Sigmoid colon (tissue), 7 donors: ENCODE measurements around the gene SUGCT. TPM values are rescaled to one million over a fixed set of nuclear protein-coding genes. Genes with fewer than 3 reads are reported as not detected.

Experiments used
- DNase-seq: peaks from one replicate; pipeline ENCODE4 v3.0.0-alpha.2; 2019
- H3K27ac ChIP-seq, 4 donors: fragments of 200-600 bp; sonication (generic); one replicate each; pipeline ENCODE4 v1.5.1; 2016 to 2019; ENCODE audit warnings: mild to moderate bottlenecking in 1 of 4
- H3K27me3 ChIP-seq, 3 donors: fragments of 200-600 bp; sonication (generic); one replicate each; pipeline ENCODE4 v1.5.1; 2019; ENCODE audit warnings: mild to moderate bottlenecking in 1 of 3
- H3K36me3 ChIP-seq, 4 donors: fragments of 200-600 bp; sonication (generic); one replicate each; pipeline ENCODE4 v1.5.1; 2016 to 2019
- H3K4me1 ChIP-seq, 4 donors: fragments of 200-600 bp; sonication (generic); one replicate each; pipeline ENCODE4 v1.5.1; 2017 to 2019
- H3K4me3 ChIP-seq, 4 donors: fragments of 200-600 bp; sonication (generic); one replicate each; pipeline ENCODE4 v1.5.1; 2017 to 2019; ENCODE audit warnings: mild to moderate bottlenecking in 2 of 4, moderate library complexity in 1 of 4
- H3K9me3 ChIP-seq, 4 donors: fragments of 200-600 bp in 3 of 4; sonication (generic) in 3 of 4; one replicate each; pipeline versions ENCODE4 v1.5.1 to v1.6.1; 2013 to 2019
- EP300 ChIP-seq, 4 donors: sonication (generic); formaldehyde crosslinking; IDR thresholded peaks; one replicate each; pipeline ENCODE4 v1.6.1; 2017; ENCODE audit warnings: antibody characterized with exemption in 4 of 4
- POLR2A ChIP-seq, 2 donors: fragments of 450-650 bp; IDR thresholded peaks; one replicate each; pipeline ENCODE4 v1.6.1; 2016; ENCODE audit warnings: antibody characterized with exemption in 2 of 2, mild to moderate bottlenecking in 2 of 2, moderate library complexity in 2 of 2
- POLR2AphosphoS5 ChIP-seq, 4 donors: sonication (generic); formaldehyde crosslinking; IDR thresholded peaks; one replicate each; pipeline ENCODE4 v1.6.1; 2017; ENCODE audit warnings: antibody characterized with exemption in 4 of 4
- WGBS, 2 donors: extraction: QIAGEN DNeasy Blood & Tissue Kit; methylation state at CpG; one replicate each; pipeline ENCODE4 v1.1.7; 2013; 5-methylcytosine and 5-hydroxymethylcytosine counted together
- intact Hi-C: fragments of 100-400 bp; cut with DNase I; formaldehyde crosslinking; loops from one replicate; pipeline ENCODE4 v1.15.1; 2023
- polyA plus RNA-seq, 3 donors: library from polyadenylated mRNA; stranded (reverse); fragments of 200-250 nt; gene quantifications; one replicate each; pipeline ENCODE4 v1.2.3, GENCODE V29; 2013
- total RNA-seq, 4 donors: library from RNA; depleted of rRNA; stranded (reverse); fragments of >200 nt; gene quantifications; one replicate each; pipeline ENCODE4 v1.1.0, GENCODE V29; 2016
- TF ChIP-seq, protein P1 (sequence below), 4 experiments: fragments of 450-650 bp in 3 of 4; fragments of 200-600 bp in 1 of 4; IDR thresholded peaks; one replicate each; pipeline ENCODE4 v1.5.1; 2016 to 2019; ENCODE audit warnings: antibody characterized with exemption in 4 of 4, mild to moderate bottlenecking in 3 of 4, moderate library complexity in 2 of 4
- donor health status: healthy with polysubstance abuse.
- donor health status: Bipolar disorder and iron deficiency.
- donor health status: healthy.

Gene SUGCT
- total and polyA plus RNA-seq, 7 donors, result 2.3 to 25.9 (median 6.3) TPM

DNA sequence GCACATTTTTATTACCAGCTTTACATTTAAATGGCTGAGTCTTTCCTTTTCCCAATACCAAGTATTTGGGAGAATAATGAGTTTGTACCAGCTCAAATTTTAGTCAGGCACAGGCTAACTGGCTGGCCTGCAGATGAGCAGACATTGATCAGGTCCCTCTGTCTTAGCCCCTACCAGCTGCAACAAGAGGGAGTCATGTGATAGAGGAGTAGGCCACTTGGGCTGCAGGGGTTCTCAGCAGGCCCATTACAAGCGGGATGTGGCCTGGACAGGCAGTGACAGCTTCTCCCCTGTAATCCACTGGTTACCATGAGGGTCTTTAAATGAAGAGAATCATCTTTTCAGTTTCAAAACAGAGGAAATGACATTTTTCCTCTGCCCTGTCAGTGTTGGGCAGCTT lies 283.6 kb downstream of the SUGCT start:
- H3K9me3 ChIP-seq, result no peaks in the 10 kb centered on the region
- no peak for TF ChIP-seq POLR2A (IDR thresholded peaks at IDR 0.05)
- TF ChIP-seq POLR2AphosphoS5 (IDR thresholded peaks at IDR 0.05), result no peak
- TF ChIP-seq, protein P1, sequence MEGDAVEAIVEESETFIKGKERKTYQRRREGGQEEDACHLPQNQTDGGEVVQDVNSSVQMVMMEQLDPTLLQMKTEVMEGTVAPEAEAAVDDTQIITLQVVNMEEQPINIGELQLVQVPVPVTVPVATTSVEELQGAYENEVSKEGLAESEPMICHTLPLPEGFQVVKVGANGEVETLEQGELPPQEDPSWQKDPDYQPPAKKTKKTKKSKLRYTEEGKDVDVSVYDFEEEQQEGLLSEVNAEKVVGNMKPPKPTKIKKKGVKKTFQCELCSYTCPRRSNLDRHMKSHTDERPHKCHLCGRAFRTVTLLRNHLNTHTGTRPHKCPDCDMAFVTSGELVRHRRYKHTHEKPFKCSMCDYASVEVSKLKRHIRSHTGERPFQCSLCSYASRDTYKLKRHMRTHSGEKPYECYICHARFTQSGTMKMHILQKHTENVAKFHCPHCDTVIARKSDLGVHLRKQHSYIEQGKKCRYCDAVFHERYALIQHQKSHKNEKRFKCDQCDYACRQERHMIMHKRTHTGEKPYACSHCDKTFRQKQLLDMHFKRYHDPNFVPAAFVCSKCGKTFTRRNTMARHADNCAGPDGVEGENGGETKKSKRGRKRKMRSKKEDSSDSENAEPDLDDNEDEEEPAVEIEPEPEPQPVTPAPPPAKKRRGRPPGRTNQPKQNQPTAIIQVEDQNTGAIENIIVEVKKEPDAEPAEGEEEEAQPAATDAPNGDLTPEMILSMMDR (IDR thresholded peaks at IDR 0.05), result no peak
- TF ChIP-seq EP300 (IDR thresholded peaks at IDR 0.05), result no peak
- no peak for DNase-seq
- WGBS, 2 donors, result 71 to 86% methylated on average over 1 of the region's 1 CpG
- H3K4me1 ChIP-seq, result peaks cover 0 to 3% (median 0%) of the 10 kb centered on the region in 4 donors
- H3K36me3 ChIP-seq, result no peaks in the 10 kb centered on the region
- no peaks in the 10 kb centered on the region for H3K27me3 ChIP-seq
- intact Hi-C loops, result no loop called here
- no peak overlapping the region for H3K4me3 ChIP-seq
- no peak overlapping the region for H3K27ac ChIP-seq

DNA sequence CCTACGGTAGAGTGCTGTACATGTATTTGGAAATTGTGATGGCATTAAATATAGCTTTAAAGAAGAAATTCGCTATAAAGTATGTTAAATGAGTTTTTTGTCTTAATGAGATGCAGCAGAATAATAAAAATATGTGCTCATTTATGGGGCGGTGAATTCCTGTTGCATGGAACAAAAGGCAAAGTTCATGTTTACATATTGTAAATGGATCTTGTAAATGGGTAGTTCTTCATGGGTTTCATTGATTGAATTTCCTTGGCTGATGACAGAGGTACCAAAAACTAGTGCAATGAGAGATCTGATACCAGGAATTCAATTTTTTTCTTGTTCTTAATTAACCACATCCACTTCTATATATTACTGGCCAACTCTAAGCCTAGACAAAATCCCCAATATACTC lies 284.2 kb downstream of the SUGCT start:
- Histone ChIP-seq H3K9me3 (no peaks in the 10 kb centered on the region), H3K27me3 (no peaks in the 10 kb centered on the region), H3K27ac (no peak overlapping the region), H3K4me1 (peaks cover 0 to 3% (median 0%) of the 10 kb centered on the region in 4 donors), H3K4me3 (no peak overlapping the region), H3K36me3 (no peaks in the 10 kb centered on the region)
- DNase-seq, result no peak
- WGBS, 2 donors, result 23 to 76% methylated on average over 3 of the region's 3 CpGs
- no peak for TF ChIP-seq POLR2A (IDR thresholded peaks at IDR 0.05)
- intact Hi-C loops, result no loop called here

DNA sequence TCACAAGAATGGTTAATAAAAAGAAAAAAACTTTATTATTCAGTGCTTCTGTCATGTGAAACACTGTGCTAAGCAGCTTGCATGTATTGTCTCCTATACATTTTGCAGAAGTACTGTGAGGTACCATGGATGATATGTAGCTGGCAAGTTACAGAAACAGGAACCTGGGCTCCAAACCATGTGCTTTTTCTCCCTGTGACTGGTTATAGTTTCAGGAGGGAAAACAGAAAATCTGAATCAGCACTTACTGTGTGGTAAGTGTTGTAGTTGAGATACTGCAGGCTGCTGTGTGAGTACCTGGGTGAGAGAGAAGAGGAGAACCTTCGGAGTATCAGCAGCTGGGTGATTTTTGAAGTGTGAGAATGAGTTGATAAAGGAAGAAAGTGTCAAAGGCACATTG lies 285.0 kb downstream of the SUGCT start:
- TF ChIP-seq POLR2A (IDR thresholded peaks at IDR 0.05), result no peak
- no peaks in the 10 kb centered on the region for H3K27me3 ChIP-seq
- H3K36me3 ChIP-seq, result no peaks in the 10 kb centered on the region
- no peak overlapping the region for H3K4me3 ChIP-seq
- no peak for DNase-seq
- intact Hi-C loops, result no loop called here
- no peaks in the 10 kb centered on the region for H3K9me3 ChIP-seq
- WGBS, 2 donors, result 0% methylated on average over 1 of the region's 1 CpG
- no peak overlapping the region for H3K27ac ChIP-seq
- H3K4me1 ChIP-seq, result peaks cover 0 to 4% (median 0%) of the 10 kb centered on the region in 4 donors

DNA sequence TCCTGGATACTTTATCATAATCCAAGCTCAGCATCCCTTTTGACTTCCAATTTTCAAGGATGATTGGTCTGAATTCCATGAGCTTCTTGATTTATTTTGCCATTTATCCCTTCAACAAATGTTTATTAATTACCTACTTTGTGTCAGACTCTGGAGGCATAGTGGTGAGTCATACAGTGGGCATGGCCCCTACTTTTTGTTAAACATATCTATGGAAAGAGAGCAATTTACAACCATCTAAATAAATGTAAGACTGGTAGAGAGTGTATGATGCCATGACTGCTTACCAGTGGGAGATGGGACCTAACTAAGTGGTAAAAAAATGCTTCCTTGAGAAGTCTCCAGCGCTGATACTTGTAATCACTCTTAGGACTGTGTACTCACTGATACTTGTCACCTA lies 286.6 kb downstream of the SUGCT start:
- H3K9me3 ChIP-seq, result no peaks in the 10 kb centered on the region
- no peak overlapping the region for H3K4me3 ChIP-seq
- H3K4me1 ChIP-seq, result peaks cover 0 to 8% (median 0%) of the 10 kb centered on the region in 4 donors
- DNase-seq, result no peak
- 98 to 100% methylated on average over 1 of the region's 1 CpG for WGBS, 2 donors
- no peaks in the 10 kb centered on the region for H3K36me3 ChIP-seq
- H3K27ac ChIP-seq, result no peak overlapping the region
- no peaks in the 10 kb centered on the region for H3K27me3 ChIP-seq
- intact Hi-C loops, result no loop called here
- TF ChIP-seq EP300 (IDR thresholded peaks at IDR 0.05), result no peak
- no peak for TF ChIP-seq POLR2AphosphoS5 (IDR thresholded peaks at IDR 0.05)
- TF ChIP-seq POLR2A (IDR thresholded peaks at IDR 0.05), result no peak
- TF ChIP-seq, protein P1 (IDR thresholded peaks at IDR 0.05), result no peak

DNA sequence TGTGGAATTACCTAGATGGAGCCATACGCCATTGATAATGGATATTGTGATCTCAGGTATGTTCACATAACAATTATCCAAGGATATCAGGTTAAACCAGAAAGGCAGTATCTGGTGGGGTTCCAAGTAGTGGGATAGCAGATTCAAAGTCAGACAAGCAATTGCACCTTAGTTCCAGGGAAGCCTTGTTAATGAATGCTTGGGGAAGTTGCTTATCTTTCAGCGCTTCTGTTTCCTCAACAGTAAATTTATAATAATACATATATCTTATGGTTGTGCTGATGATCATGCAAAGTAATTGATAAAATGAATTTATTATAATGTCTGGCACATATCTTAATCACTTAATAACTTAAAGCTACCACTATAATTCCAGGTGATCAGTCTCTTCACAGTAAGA lies 290.9 kb downstream of the SUGCT start:
- 44 to 71% methylated on average over 2 of the region's 2 CpGs for WGBS, 2 donors
- no peak overlapping the region for H3K4me3 ChIP-seq
- no peak overlapping the region for H3K27ac ChIP-seq
- DNase-seq, result no peak
- no peaks in the 10 kb centered on the region for H3K27me3 ChIP-seq
- peaks cover 0 to 5% (median 0%) of the 10 kb centered on the region in 4 donors for H3K4me1 ChIP-seq
- no peaks in the 10 kb centered on the region for H3K36me3 ChIP-seq
- intact Hi-C loops, result no loop called here
- no peaks in the 10 kb centered on the region for H3K9me3 ChIP-seq
- TF ChIP-seq POLR2AphosphoS5 (IDR thresholded peaks at IDR 0.05) (no peak), POLR2A (IDR thresholded peaks at IDR 0.05) (no peak), EP300 (IDR thresholded peaks at IDR 0.05) (no peak)
- TF ChIP-seq, protein P1 (IDR thresholded peaks at IDR 0.05), result no peak

DNA sequence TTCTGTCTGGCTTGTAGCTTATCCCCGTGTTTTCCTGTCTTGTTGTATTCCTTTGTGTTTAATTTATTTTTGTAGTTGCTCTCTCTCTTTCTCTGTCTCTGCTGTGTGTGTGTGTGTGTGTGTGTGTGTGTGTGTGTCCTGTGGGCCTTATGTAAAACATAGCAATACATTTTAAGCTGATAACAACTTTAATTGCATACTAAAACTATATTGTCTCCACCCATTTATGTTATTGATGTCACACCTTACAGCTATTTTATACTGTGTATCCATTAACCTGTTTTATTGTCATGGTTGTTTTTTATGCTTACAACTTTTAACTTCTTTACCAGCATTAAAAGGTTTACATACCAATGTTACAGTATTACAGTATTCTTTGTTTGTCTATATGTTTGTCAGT lies 293.6 kb downstream of the SUGCT start:
- TF ChIP-seq EP300 (IDR thresholded peaks at IDR 0.05) (no peak), POLR2AphosphoS5 (IDR thresholded peaks at IDR 0.05) (no peak), POLR2A (IDR thresholded peaks at IDR 0.05) (no peak)
- TF ChIP-seq, protein P1 (IDR thresholded peaks at IDR 0.05), result no peak
- no peaks in the 10 kb centered on the region for H3K9me3 ChIP-seq
- H3K27me3 ChIP-seq, result no peaks in the 10 kb centered on the region
- no peak overlapping the region for H3K4me3 ChIP-seq
- H3K4me1 ChIP-seq, result peaks cover 0 to 5% (median 0%) of the 10 kb centered on the region in 4 donors
- intact Hi-C loops, result no loop called here
- WGBS, 2 donors, result 15 to 66% methylated on average over 1 of the region's 1 CpG
- no peaks in the 10 kb centered on the region for H3K36me3 ChIP-seq
- H3K27ac ChIP-seq, result no peak overlapping the region
- no peak for DNase-seq
